ENCODE measurements around the gene TPRX1. TPM values are rescaled to one million over a fixed set of nuclear protein-coding genes. Genes with fewer than 3 reads are reported as not detected.
"Not testable (repeated sequence)": the region's sequence is repeated elsewhere in the genome, so short reads cannot be mapped to it uniquely, and the experiment has no call there.

The TPRX1 gene
- total RNA-seq, 2 donors from 2014 or later = not detected

- not testable (repeated sequence) for ATAC-seq (replicated peaks); H3K36me3 Mint-ChIP-seq (ENCODE audit: low read depth); H3K9me3 Mint-ChIP-seq; H3K27ac Mint-ChIP-seq; H3K4me3 Mint-ChIP-seq; H3K4me1 Mint-ChIP-seq
- peaks cover 34% of the 10 kb centered on the region for H3K27me3 Mint-ChIP-seq
Observed at GRCh38 chr19:47816270-47816669, 11.9 kb upstream of the TPRX1 start.

- Mint-ChIP-seq H3K27me3 (peaks cover 18% of the 10 kb centered on the region), H3K9me3 (no peaks in the 10 kb centered on the region), H3K36me3 (ENCODE audit: low read depth) (no peaks in the 10 kb centered on the region), H3K4me1 (no peaks in the 10 kb centered on the region), H3K4me3 (no peak overlapping the region), H3K27ac (no peak overlapping the region)
- ATAC-seq (replicated peaks) = no peak
Observed at GRCh38 chr19:47813995-47814328, 9.6 kb upstream of the TPRX1 start.

- Mint-ChIP-seq H3K4me1 (no peaks in the 10 kb centered on the region), H3K27ac (no peak overlapping the region), H3K36me3 (ENCODE audit: low read depth) (no peaks in the 10 kb centered on the region), H3K27me3 (peaks cover 12% of the 10 kb centered on the region), H3K9me3 (no peaks in the 10 kb centered on the region), H3K4me3 (no peak overlapping the region)
- ATAC-seq (replicated peaks) = peak; percentile 89
Observed at GRCh38 chr19:47813304-47813994, 9.1 kb upstream of the TPRX1 start.

GRCh38 chr19:47806435-47806834, 2.1 kb upstream of the TPRX1 start:
- Mint-ChIP-seq H3K4me1 (no peaks in the 10 kb centered on the region), H3K4me3 (no peak overlapping the region), H3K36me3 (ENCODE audit: low read depth) (no peaks in the 10 kb centered on the region), H3K9me3 (no peaks in the 10 kb centered on the region), H3K27ac (no peak overlapping the region), H3K27me3 (peaks cover 6% of the 10 kb centered on the region)
- no peak for ATAC-seq (replicated peaks)

- peaks cover 3% of the 10 kb centered on the region for H3K27me3 Mint-ChIP-seq
- ATAC-seq (replicated peaks) = no peak
- no peaks in the 10 kb centered on the region for H3K4me1 Mint-ChIP-seq
- no peaks in the 10 kb centered on the region for H3K36me3 Mint-ChIP-seq (ENCODE audit: low read depth)
- H3K9me3 Mint-ChIP-seq = no peaks in the 10 kb centered on the region
- H3K27ac Mint-ChIP-seq = no peak overlapping the region
- no peak overlapping the region for H3K4me3 Mint-ChIP-seq
Observed at GRCh38 chr19:47805313-47805712, 962 bp upstream of the TPRX1 start.

- H3K27ac Mint-ChIP-seq; H3K4me1 Mint-ChIP-seq; H3K9me3 Mint-ChIP-seq; H3K36me3 Mint-ChIP-seq (ENCODE audit: low read depth); H3K27me3 Mint-ChIP-seq; ATAC-seq (replicated peaks); H3K4me3 Mint-ChIP-seq: not testable (repeated sequence)
Observed at GRCh38 chr19:47803671-47804070, 680 bp downstream of the TPRX1 start.

GRCh38 chr19:47803148-47803547, 1.2 kb downstream of the TPRX1 start:
- not testable (repeated sequence) for H3K4me1 Mint-ChIP-seq; H3K27ac Mint-ChIP-seq; H3K4me3 Mint-ChIP-seq; ATAC-seq (replicated peaks); H3K36me3 Mint-ChIP-seq (ENCODE audit: low read depth); H3K27me3 Mint-ChIP-seq; H3K9me3 Mint-ChIP-seq

- H3K36me3 Mint-ChIP-seq (ENCODE audit: low read depth) = no peaks in the 10 kb centered on the region
- H3K4me1 Mint-ChIP-seq = no peaks in the 10 kb centered on the region
- H3K9me3 Mint-ChIP-seq = no peaks in the 10 kb centered on the region
- H3K27ac Mint-ChIP-seq = no peak overlapping the region
- ATAC-seq (replicated peaks) = no peak
- peaks cover 8% of the 10 kb centered on the region for H3K27me3 Mint-ChIP-seq
- H3K4me3 Mint-ChIP-seq = no peak overlapping the region
Observed at GRCh38 chr19:47802521-47803043, 1.8 kb downstream of the TPRX1 start.

GRCh38 chr19:47801270-47801669, 3.1 kb downstream of the TPRX1 start:
- ATAC-seq (replicated peaks) = no peak
- H3K4me3 Mint-ChIP-seq = no peak overlapping the region
- no peak overlapping the region for H3K27ac Mint-ChIP-seq
- no peaks in the 10 kb centered on the region for H3K9me3 Mint-ChIP-seq
- H3K36me3 Mint-ChIP-seq (ENCODE audit: low read depth) = no peaks in the 10 kb centered on the region
- no peaks in the 10 kb centered on the region for H3K4me1 Mint-ChIP-seq
- H3K27me3 Mint-ChIP-seq = peaks cover 5% of the 10 kb centered on the region

- Mint-ChIP-seq H3K27ac (no peak overlapping the region), H3K36me3 (ENCODE audit: low read depth) (no peaks in the 10 kb centered on the region), H3K4me1 (no peaks in the 10 kb centered on the region), H3K9me3 (no peaks in the 10 kb centered on the region), H3K27me3 (peaks cover 5% of the 10 kb centered on the region), H3K4me3 (no peak overlapping the region)
- no peak for ATAC-seq (replicated peaks)
Observed at GRCh38 chr19:47798904-47799266, 5.5 kb downstream of the TPRX1 start.

GRCh38 chr19:47797996-47798903, 6.1 kb downstream of the TPRX1 start:
- Mint-ChIP-seq H3K36me3 (ENCODE audit: low read depth) (no peaks in the 10 kb centered on the region), H3K4me3 (no peak overlapping the region)

GRCh38 chr19:47796785-47797184, 7.6 kb downstream of the TPRX1 start:
- ATAC-seq (replicated peaks) = no peak
- peaks cover 5% of the 10 kb centered on the region for H3K27me3 Mint-ChIP-seq
- H3K27ac Mint-ChIP-seq = no peak overlapping the region
- no peaks in the 10 kb centered on the region for H3K9me3 Mint-ChIP-seq
- no peaks in the 10 kb centered on the region for H3K36me3 Mint-ChIP-seq (ENCODE audit: low read depth)
- no peaks in the 10 kb centered on the region for H3K4me1 Mint-ChIP-seq
- no peak overlapping the region for H3K4me3 Mint-ChIP-seq

More at GRCh38 chr19:47797996-47798903, 6.1 kb downstream of the TPRX1 start:
- no peaks in the 10 kb centered on the region for H3K4me1 Mint-ChIP-seq
- H3K27me3 Mint-ChIP-seq = peaks cover 5% of the 10 kb centered on the region
- no peak for ATAC-seq (replicated peaks)
- H3K27ac Mint-ChIP-seq = no peak overlapping the region
- no peaks in the 10 kb centered on the region for H3K9me3 Mint-ChIP-seq

- Mint-ChIP-seq H3K27ac (no peak overlapping the region), H3K36me3 (ENCODE audit: low read depth) (no peaks in the 10 kb centered on the region), H3K27me3 (peaks cover 5% of the 10 kb centered on the region), H3K4me3 (no peak overlapping the region), H3K4me1 (peaks cover 6% of the 10 kb centered on the region), H3K9me3 (no peaks in the 10 kb centered on the region)
- no peak for ATAC-seq (replicated peaks)
Observed at GRCh38 chr19:47794526-47794925, 9.8 kb downstream of the TPRX1 start.

GRCh38 chr19:47792616-47793015, 11.7 kb downstream of the TPRX1 start:
- peaks cover 9% of the 10 kb centered on the region for H3K4me1 Mint-ChIP-seq
- H3K27me3 Mint-ChIP-seq = no peaks in the 10 kb centered on the region
- no peak for ATAC-seq (replicated peaks)
- no peaks in the 10 kb centered on the region for H3K9me3 Mint-ChIP-seq
- H3K36me3 Mint-ChIP-seq (ENCODE audit: low read depth) = peaks cover 4% of the 10 kb centered on the region
- no peak overlapping the region for H3K4me3 Mint-ChIP-seq
- H3K27ac Mint-ChIP-seq = no peak overlapping the region

- peaks cover 9% of the 10 kb centered on the region for H3K4me1 Mint-ChIP-seq
- H3K9me3 Mint-ChIP-seq = no peaks in the 10 kb centered on the region
- peak; percentile 87 for ATAC-seq (replicated peaks)
- H3K27me3 Mint-ChIP-seq = no peaks in the 10 kb centered on the region
- H3K27ac Mint-ChIP-seq = no peak overlapping the region
- peaks cover 18% of the 10 kb centered on the region for H3K36me3 Mint-ChIP-seq (ENCODE audit: low read depth)
- H3K4me3 Mint-ChIP-seq = no peak overlapping the region
Observed at GRCh38 chr19:47790398-47790814, 13.9 kb downstream of the TPRX1 start.
